ENCODE results near the gene CMTM2. TPM values are rescaled to one million over a fixed set of nuclear protein-coding genes. Genes with fewer than 3 reads are reported as not detected.

The CMTM2 gene
- total RNA-seq, 2 experiments from 2014 or later: 0.17 to 0.36 TPM

Other genes with a start within 250 kb of the CMTM2 start
- gene CDH5, start 212.8 kb upstream of the CMTM2 start, total RNA-seq: not detected
- gene BEAN1, start 152.2 kb upstream of the CMTM2 start, total RNA-seq: not detected
- gene TK2, start 29.3 kb upstream of the CMTM2 start, total RNA-seq: 1 to 10 TPM; 4.4 to 4.6 TPM
- gene CKLF, start 26.9 kb upstream of the CMTM2 start, total RNA-seq: 100 to 1,000 TPM; 134 to 148 TPM
- gene CMTM1, start 13.0 kb upstream of the CMTM2 start, total RNA-seq: 1 to 10 TPM; 8.1 to 8.8 TPM
- gene CMTM3, start 25.2 kb downstream of the CMTM2 start, total RNA-seq: 10 to 100 TPM; 66.8 to 67.4 TPM
- 1 to 10 TPM; 3.8 to 4.0 TPM for gene CMTM4, start 117.3 kb downstream of the CMTM2 start, total RNA-seq
- gene DYNC1LI2, start 172.1 kb downstream of the CMTM2 start, total RNA-seq: 10 to 100 TPM; 44.7 to 48.5 TPM
- under 1 TPM in 1 of 2 experiments, not detected in 1; 0.30 TPM for gene TERB1, start 222.1 kb downstream of the CMTM2 start, total RNA-seq